Caco-2 (cell line): ENCODE measurements around the gene PGS1. TPM values are rescaled to one million over a fixed set of nuclear protein-coding genes. Genes with fewer than 3 reads are reported as not detected.

Source experiments
- BruUV-seq: library from RNA; stranded (reverse); fragments of 400-500 nt; replicated peaks from 2 replicates; lab custom pipeline; 2021; lab: Mats Ljungman, UMichigan
- CTCF ChIA-PET: fragments of 300-600 bp; sonication (Branson Sonifier 250); formaldehyde crosslinking; loops from one replicate; lab custom pipeline; 2022; ENCODE audit warnings: antibody characterized with exemption; lab: Charles Lee
- POLR2A ChIA-PET: fragments of 300-600 bp; sonication (Branson Sonifier 250); formaldehyde crosslinking; loops from one replicate; lab custom pipeline; 2022; ENCODE audit warnings: antibody characterized with exemption; lab: Charles Lee
- DNase-seq, 2 experiments: peaks; one replicate each; pipeline versions ENCODE4 v3.0.0 to v3.0.0-alpha.2; 2020 to 2022
- H3K27me3 ChIP-seq: replicated peaks from 2 replicates; pipeline ENCODE4 v1.6.0; 2011; ENCODE audit warnings: low read length; ENCODE audit not compliant: control insufficient read depth, insufficient read depth
- H3K36me3 ChIP-seq: 2 replicates; pipeline ENCODE4 v1.5.1; 2011; ENCODE audit warnings: low read length; ENCODE audit not compliant: control insufficient read depth, insufficient read depth
- H3K4me1 ChIP-seq: fragments of 250-450 bp; sonication (Bioruptor Pico); 2 replicates; pipeline ENCODE4 v1.5.1; 2020; ENCODE audit warnings: mild to moderate bottlenecking
- H3K4me3 ChIP-seq: 2 replicates; pipeline ENCODE4 v1.5.1; 2011; ENCODE audit warnings: low read depth, mild to moderate bottlenecking, control low read depth, low read length
- H3K9me3 ChIP-seq: fragments of 250-450 bp; sonication (Bioruptor Pico); 2 replicates; pipeline ENCODE4 v1.5.1; 2020; ENCODE audit warnings: mild to moderate bottlenecking, moderate library complexity
- H3K27ac Mint-ChIP-seq: one replicate; pipeline ENCODE4 v1.8.0; 2022; ENCODE audit warnings: mixed read lengths; ENCODE audit not compliant: unreplicated experiment
- H3K27me3 Mint-ChIP-seq: one replicate; pipeline ENCODE4 v1.8.0; 2022; ENCODE audit warnings: mixed read lengths; ENCODE audit not compliant: insufficient read depth, unreplicated experiment
- H3K36me3 Mint-ChIP-seq: one replicate; pipeline ENCODE4 v1.8.0; 2022; ENCODE audit warnings: mild to moderate bottlenecking, mixed read lengths; ENCODE audit not compliant: insufficient read depth, unreplicated experiment
- H3K4me1 Mint-ChIP-seq: one replicate; pipeline ENCODE4 v1.8.0; 2022; ENCODE audit warnings: low read depth, mixed read lengths; ENCODE audit not compliant: unreplicated experiment
- H3K4me3 Mint-ChIP-seq: one replicate; pipeline ENCODE4 v1.8.0; 2022; ENCODE audit warnings: mild to moderate bottlenecking, moderate library complexity, mixed read lengths; ENCODE audit not compliant: unreplicated experiment
- H3K9me3 Mint-ChIP-seq: one replicate; pipeline ENCODE4 v1.8.0; 2022; ENCODE audit warnings: mixed read lengths; ENCODE audit not compliant: unreplicated experiment
- CTCF ChIP-seq, 2 experiments: fragments of 200-600 bp in 1 of 2; IDR thresholded peaks; 1 replicate in 1 of 2; 2 replicates in 1 of 2; pipeline versions ENCODE4 v1.5.1 to v1.8.0; 2011 to 2022; ENCODE audit warnings: antibody characterized with exemption in 1 of 2, control low read depth in 1 of 2, inconsistent platforms in 1 of 2, low read depth in 1 of 2, low read length in 1 of 2, mild to moderate bottlenecking in 1 of 2, moderate library complexity in 1 of 2; ENCODE audit not compliant: insufficient read depth in 1 of 2, severe bottlenecking in 1 of 2, unreplicated experiment in 1 of 2
- intact Hi-C: fragments of 100-400 bp; cut with micrococcal nuclease; formaldehyde crosslinking; loops from one replicate; pipeline ENCODE4 v1.10.0; 2022; ENCODE audit not compliant: unreplicated experiment
- total RNA-seq: library from RNA; stranded (reverse); gene quantifications from 2 replicates; pipeline ENCODE4 v1.2.3, GENCODE V29; 2022

The PGS1 gene
- total RNA-seq, 1 experiment from 2014 or later, result 54.1 TPM

- ChIA-PET CTCF (interaction anchor here (0.9 to 1.1 kb wide), 2 partner anchors 8 to 52 kb away, joined by 4 to 5 read pairs; no protein-coding TSS in a partner anchor), POLR2A (interaction anchor here (1.0 kb wide), 1 partner anchor 410 kb away, joined by 3 read pairs; the partner anchor contains the start of gene TNRC6C)
- no peak overlapping the region for H3K4me3 Mint-ChIP-seq
- no peak for DNase-seq
- H3K4me3 ChIP-seq, result no peak overlapping the region
- H3K27me3 ChIP-seq, result no peaks in the 10 kb centered on the region
- no peaks in the 10 kb centered on the region for H3K36me3 ChIP-seq
- H3K27me3 Mint-ChIP-seq, result no peaks in the 10 kb centered on the region
- peaks cover 6% of the 10 kb centered on the region for H3K36me3 Mint-ChIP-seq
- no peak overlapping the region for H3K27ac Mint-ChIP-seq
- no peaks in the 10 kb centered on the region for H3K9me3 Mint-ChIP-seq
- H3K9me3 ChIP-seq, result no peaks in the 10 kb centered on the region
- TF ChIP-seq CTCF (IDR thresholded peaks at IDR 0.05; ENCODE audit: insufficient read depth in 1 of 2, low read depth in 1 of 2, low read length in 1 of 2, severe bottlenecking in 1 of 2, unreplicated experiment in 1 of 2), result no peak
- H3K4me1 Mint-ChIP-seq, result peaks cover 47% of the 10 kb centered on the region
- no TSS peak for BruUV-seq
- peaks cover 65% of the 10 kb centered on the region for H3K4me1 ChIP-seq
- intact Hi-C loops, result no loop called here
Observed at GRCh38 chr17:78368854-78369495, 9.5 kb upstream of the PGS1 start.

- Histone ChIP-seq H3K9me3 (no peaks in the 10 kb centered on the region), H3K36me3 (no peaks in the 10 kb centered on the region), H3K27me3 (no peaks in the 10 kb centered on the region), H3K4me3 (no peak overlapping the region), H3K4me1 (peaks cover 62% of the 10 kb centered on the region)
- no TSS peak for BruUV-seq
- Mint-ChIP-seq H3K9me3 (no peaks in the 10 kb centered on the region), H3K27me3 (no peaks in the 10 kb centered on the region), H3K27ac (no peak overlapping the region), H3K4me1 (peaks cover 45% of the 10 kb centered on the region), H3K36me3 (peaks cover 6% of the 10 kb centered on the region), H3K4me3 (no peak overlapping the region)
- TF ChIP-seq CTCF (IDR thresholded peaks at IDR 0.05; ENCODE audit: insufficient read depth in 1 of 2, low read depth in 1 of 2, low read length in 1 of 2, severe bottlenecking in 1 of 2, unreplicated experiment in 1 of 2), result no peak
- ChIA-PET POLR2A (interaction anchor here (1.0 kb wide), 1 partner anchor 411 kb away, joined by 3 read pairs; the partner anchor contains the start of gene TNRC6C), CTCF (interaction anchor here (0.6 to 1.2 kb wide), 5 partner anchors 9 to 62 kb away, joined by 3 to 5 read pairs (median 3); partner anchors contain the start of gene PGS1)
- no peak for DNase-seq
- intact Hi-C loops, result no loop called here
Observed at GRCh38 chr17:78369791-78370381, 8.6 kb upstream of the PGS1 start.

GRCh38 chr17:78371056-78371455, 7.4 kb upstream of the PGS1 start:
- ChIA-PET CTCF (no interaction called here), POLR2A (no interaction called here)
- intact Hi-C loops, result no loop called here
- Mint-ChIP-seq H3K9me3 (no peaks in the 10 kb centered on the region), H3K4me3 (no peak overlapping the region), H3K36me3 (peaks cover 1% of the 10 kb centered on the region), H3K27ac (no peak overlapping the region), H3K27me3 (no peaks in the 10 kb centered on the region), H3K4me1 (peaks cover 45% of the 10 kb centered on the region)
- BruUV-seq, result no TSS peak
- Histone ChIP-seq H3K27me3 (no peaks in the 10 kb centered on the region), H3K9me3 (no peaks in the 10 kb centered on the region), H3K4me1 (peaks cover 62% of the 10 kb centered on the region), H3K4me3 (no peak overlapping the region), H3K36me3 (no peaks in the 10 kb centered on the region)
- no peak for TF ChIP-seq CTCF (IDR thresholded peaks at IDR 0.05; ENCODE audit: insufficient read depth in 1 of 2, low read depth in 1 of 2, low read length in 1 of 2, severe bottlenecking in 1 of 2, unreplicated experiment in 1 of 2)
- no peak for DNase-seq
